NCI-H1930 (cell line): ENCODE results near the gene COLEC12.

Experiments used
- DNase-seq, 2 experiments: peaks; one replicate each; lab custom pipeline; 2025; lab: John Stamatoyannopoulos, UW

The COLEC12 gene

GRCh38 chr18:474416-474815 lies 26.1 kb downstream of the COLEC12 start:
- DNase-seq = no peak

GRCh38 chr18:473802-474201 lies 26.7 kb downstream of the COLEC12 start:
- no peak for DNase-seq

DNA sequence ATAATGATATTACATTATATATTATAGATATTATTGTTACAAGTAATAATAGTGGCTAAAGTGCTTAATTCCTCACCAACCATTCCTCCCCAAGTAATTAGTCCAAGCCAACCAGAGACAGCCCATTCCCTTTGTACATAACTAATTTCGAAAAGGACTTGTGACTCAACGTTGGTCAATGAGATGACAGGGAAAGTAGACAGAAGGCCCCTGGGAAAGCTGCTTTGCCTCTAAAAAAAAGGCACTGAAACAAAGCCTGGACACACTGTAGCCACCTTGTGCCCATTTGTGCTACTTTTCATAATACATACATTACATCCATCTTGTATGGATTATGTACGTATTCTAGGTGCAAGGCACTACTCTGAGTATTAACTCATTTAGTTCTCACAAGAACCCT lies 28.8 kb downstream of the COLEC12 start:
- no peak for DNase-seq

DNA sequence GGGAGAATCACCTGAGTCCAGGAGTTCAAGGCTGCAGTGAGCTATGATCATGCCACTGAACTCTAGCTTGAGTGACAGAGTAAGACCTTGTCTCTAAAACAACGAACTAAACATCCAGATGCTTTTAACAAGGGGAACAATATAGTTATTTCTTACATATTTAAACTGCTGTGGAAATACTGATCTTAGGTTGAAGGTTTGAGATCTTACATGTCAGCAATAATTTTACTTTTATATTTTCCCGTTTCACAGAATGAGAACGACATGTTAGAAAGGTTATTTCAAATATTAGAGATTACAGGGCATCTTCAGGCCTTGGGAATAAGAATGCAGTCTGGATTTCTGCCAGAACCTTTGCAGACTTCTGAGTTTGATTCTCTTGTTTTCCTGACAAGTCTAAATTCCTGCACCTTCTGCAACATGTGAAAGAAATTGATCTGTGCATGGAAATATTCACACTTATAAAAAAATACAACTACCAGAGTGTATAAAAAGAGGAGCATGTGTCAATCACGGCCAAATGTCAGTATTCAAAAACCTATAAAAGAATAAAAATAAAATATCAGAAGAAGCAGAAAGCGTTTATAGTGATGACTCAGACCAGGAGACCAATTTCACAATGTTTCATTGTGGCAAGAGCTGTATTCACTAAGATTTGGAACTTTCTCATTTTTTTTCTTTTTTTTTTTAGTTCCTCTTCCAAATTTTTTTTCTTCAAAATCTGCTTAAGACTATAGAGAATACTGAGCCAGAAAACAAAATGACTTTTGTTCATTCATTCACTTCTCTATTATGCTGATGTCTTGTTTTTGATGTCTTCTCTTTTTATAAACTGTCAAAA lies 29.6 kb downstream of the COLEC12 start:
- no peak for DNase-seq

DNA sequence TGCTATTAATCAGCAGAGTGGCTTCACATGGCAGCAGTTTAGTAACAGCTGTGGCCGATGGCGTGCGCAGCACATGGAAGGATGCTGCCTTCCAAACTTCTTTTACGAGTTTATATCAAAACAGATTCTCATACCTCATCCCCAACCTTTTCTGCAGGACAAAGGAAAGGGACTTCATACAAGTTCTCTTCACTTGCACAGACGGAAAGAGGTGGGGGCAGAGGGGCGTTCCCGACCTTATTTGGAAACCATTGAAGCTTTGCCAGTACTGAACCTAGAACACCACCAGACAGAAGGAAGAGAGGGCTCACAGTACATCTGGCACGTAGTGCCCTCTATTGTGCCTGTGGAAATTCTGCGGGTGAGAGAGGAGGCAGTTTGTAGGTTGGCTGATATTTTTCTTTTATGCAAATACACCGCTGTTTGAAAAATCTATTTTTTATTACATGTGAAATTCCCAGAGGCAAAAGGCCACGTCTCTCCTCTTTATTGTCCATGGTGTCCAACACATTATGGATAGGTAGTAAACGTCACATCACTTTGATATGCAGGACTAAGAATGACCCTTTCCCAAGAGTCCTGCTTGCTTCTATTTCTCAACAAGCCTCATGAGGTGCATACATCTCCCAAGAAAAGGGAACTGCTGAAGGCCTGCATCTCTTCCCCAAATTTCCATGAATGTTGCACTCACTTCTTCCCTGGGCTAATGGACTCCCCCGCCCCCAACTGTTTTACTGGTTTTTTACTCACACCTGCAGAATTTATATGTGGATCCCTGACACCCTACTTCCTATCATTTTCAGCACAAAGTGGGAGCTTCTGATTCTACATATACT lies 31.3 kb downstream of the COLEC12 start:
- DNase-seq = no peak

GRCh38 chr18:463827-464541 lies 36.5 kb downstream of the COLEC12 start:
- no peak for DNase-seq

DNA sequence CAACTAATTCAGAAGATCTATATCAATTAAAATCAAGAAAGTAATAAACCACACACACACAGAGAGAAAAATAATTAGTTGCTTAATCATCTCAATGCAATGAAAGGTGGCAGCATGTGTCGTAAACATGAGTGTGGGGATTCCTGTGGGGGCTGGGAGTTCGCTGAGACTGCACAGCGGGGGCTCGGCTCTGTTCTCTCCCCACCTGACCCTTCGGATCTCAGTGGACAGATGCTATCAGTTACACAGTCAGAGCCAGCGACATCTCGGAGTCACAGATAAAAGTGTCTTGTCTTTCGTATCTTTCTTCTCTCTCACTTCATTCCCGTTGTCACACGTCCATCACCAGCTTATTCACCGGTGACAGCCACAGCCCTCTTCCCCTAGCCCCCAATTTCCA lies 37.1 kb downstream of the COLEC12 start:
- DNase-seq = no peak

GRCh38 chr18:461762-462161 lies 38.7 kb downstream of the COLEC12 start:
- no peak for DNase-seq

- DNase-seq = no peak
Observed at GRCh38 chr18:460791-461190, 39.7 kb downstream of the COLEC12 start.

DNA sequence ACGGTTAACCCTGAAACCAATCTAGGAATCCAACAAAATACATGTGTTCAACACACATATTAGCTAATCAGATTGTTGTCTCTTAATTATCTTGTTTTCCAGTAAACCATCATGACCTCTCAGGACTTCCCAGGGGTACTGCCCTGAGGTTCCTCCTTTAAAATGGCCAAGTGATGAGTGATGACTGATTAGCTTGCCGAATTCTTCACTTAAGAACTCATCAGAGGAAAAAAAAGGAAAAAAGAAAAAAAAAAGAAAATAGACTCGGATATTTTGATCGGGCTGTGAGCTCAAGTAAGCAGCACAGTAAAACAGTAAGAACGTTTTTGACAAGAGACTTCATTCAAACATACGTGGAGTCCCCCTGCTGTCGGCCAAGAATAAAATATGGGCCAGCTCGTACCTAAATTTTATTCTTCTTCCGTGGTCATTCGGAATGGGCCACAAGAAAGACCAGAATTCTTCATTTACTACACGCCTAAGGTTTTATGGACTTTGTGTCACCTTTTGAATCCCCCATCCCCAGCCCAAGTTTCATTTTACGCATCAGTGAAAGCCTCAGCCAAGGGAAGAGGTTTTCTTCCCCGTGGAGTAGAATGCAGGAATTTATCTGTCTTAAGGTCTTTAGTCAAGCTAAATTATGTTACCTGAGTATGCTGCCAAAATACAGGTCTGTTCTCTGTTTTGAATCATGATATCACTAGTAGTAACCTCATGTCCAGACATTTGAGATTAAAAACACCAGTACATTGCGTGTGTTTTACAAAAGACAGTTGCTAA lies 40.5 kb downstream of the COLEC12 start:
- no peak for DNase-seq

DNA sequence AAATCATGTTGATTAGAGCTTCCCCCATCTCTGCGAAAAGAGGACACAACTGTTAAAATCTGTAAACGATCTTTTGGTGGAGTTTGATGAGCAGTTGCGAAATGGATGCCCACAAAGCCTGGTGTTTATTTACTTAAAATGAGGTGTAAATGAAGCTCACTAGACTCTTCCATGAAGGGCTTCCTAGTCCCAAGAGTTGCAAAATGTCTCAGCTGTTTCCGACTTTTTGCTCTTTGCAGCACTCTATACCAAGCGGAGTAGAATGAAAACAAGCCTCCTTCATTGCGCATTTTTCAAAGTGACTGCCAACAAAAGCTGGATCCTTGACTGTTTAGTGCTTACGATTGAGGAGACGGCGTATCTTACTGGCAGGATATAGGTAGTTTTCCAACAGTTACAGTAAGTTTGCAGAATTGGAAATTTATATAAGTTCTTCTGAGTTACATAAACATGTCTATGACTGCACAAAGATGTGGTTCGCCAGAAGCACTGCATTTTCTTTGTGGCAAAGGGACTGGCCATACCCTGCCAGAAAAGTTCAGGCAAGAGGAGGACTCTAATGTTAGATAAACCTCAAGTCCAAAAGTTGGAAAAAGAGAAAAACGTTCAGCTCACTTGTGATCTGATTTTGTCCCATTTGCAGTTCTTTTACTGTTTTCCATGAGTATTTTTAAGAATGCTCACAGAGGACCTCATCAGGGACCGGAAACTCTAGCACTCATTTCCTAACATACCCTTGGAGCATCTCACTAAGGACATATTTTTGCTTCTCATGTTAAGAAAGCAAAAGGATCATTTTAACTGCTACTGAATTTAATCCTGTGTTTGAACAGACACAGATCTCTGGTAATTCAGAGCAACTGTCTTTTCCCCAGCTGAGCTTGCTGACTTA lies 42.7 kb downstream of the COLEC12 start:
- no peak for DNase-seq

- no peak for DNase-seq
Observed at GRCh38 chr18:457140-457519, 43.4 kb downstream of the COLEC12 start.

DNA sequence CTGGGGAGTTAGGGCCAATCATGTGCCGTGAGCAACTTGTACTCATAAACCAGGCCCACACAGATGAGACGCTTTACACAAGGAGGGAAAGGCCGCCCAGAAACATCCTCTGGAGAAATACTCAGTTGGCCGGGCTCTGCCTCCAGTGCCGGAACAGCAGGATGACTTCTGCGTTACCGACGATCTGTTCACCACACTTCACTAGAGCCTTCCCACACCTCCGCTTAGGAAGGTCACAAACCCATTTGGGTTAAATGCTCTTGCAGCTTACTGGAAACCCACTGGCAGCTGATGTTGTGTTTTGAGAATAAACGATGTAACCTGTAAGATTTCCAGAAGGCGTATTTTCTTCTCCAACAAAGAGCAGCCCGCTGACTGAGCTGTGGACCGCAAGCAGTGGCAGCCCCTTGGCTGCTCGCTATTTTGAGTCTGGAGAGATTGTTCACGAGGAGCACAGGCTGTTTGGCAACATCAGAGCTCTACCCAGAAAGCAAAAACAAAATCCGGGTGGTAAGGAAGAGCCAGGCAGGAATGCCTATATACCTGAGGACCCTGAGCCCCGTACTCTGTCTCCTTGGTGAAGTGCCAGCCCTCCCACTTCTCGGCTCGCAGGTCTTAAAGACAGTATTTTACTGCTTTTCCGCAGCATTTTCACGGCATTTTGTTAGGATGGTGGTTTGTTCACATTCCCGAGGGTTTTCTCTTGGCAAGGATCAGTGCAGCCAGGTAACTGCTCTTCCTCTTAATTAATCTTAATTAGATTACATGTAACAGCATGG lies 44.0 kb downstream of the COLEC12 start:
- DNase-seq = no peak

DNA sequence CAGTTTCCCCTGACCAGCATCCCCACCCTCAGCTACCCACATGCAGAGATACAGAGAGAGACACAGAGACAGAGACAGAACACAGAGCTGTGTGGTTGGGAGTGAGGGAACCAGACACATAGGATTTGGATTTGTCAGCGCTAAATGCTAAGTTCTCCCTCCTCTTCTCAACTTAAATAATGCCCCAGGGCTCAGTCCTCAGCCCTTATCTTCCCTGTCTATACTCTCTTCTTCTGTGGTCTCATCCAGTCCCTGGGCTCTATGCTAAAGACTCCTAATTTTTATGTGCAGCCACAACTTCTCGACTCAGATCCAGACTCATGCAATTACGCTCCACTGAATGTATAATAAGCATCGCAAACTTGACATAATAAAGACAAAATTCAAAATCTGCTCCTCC lies 47.1 kb downstream of the COLEC12 start:
- no peak for DNase-seq

DNA sequence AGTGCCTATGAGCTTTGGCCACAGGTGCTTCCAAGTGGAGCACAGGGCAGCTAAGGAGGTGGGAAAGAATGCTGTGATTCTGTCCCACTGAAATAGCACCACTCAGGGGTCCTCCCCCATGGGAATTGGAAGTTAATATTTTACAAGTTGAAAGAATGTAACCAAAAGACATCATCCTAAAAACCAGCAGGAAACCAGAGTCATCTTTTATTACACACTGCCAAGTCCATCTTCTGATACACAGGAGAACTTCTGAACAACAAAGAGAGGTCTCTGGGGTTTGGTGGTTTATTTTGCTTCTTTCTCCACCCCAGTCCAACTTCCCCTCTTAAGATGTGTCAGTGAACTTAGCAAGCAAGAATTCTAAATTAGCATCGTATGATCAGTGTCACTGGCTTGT lies 47.7 kb downstream of the COLEC12 start:
- DNase-seq = no peak

DNA sequence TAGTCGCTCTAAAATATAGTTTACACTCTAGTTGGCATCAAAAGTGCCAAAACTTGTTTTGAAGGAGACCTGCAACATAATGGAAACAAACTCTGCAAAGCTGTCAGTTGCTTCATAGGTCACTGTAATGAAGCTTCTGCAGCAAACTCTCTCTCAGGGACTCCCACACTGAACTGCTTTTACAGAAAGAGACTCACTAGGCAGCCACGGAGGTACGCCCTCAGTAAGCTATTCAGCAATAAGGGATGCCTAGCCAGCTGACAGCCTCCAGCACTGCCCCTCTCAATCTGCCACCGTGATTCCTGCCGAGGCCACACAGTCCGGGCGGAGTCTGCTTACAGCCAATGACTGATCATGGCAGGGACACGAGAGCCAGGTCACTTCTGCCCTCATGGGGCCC lies 51.1 kb downstream of the COLEC12 start:
- DNase-seq = no peak

DNA sequence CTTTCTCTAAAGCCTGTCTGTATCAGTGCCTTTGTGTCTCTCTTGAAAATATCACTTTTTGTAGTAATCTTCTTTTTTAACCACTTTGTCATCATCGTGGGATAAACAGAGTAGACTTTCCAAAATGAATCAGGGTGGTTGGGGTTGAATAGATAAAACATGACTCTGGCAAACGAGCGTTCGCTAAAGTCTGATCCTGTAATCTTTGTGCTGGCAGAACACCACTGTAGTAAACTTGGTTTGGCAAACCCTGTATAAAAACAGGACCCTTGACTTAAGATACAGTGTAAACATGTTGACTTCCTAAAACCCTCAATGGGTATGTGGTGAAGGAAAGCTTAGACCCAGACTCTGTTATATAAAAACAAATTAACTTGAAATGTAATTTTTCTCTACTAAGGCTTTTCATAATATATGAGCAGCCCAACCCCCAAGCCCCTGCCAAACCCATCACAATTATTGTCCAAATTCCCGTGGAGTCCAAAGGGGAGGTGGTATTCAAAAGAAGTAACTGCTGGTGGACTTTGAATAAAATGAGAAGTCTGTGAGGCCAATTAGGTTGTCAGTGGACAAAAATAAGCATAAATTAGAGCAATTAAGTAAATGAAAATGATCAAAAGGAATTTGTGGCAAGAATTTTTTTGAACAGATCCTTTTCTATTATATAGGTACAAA lies 52.2 kb downstream of the COLEC12 start:
- no peak for DNase-seq

DNA sequence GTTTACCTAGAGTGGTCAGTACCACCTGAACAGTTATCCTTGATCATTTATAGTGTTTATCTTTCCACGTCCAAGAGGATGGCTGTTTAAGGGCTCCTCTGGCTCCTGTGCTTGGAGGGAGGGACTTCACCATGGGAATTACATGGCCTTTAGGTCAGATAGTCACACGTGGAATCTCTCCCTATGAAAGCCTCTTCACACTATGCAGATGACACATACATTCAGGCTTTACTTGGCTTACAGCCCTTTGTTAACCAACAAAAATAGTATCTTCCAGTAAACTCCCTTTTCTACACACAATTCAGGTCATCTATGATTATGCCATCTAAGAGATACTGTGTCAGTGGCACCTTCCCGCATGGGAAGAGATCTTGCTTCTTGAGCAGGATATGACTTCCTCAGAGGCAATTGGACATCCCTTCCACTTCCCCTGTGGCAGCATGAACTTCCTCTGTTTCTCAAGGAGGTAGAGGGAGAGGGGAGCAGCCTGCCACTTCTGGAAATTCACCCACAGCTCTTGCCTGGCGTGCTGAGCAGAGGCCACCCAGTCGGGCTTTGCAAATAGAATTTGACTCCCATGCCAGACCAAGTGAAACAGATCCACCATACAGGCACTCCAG lies 53.5 kb downstream of the COLEC12 start:
- DNase-seq = no peak

DNA sequence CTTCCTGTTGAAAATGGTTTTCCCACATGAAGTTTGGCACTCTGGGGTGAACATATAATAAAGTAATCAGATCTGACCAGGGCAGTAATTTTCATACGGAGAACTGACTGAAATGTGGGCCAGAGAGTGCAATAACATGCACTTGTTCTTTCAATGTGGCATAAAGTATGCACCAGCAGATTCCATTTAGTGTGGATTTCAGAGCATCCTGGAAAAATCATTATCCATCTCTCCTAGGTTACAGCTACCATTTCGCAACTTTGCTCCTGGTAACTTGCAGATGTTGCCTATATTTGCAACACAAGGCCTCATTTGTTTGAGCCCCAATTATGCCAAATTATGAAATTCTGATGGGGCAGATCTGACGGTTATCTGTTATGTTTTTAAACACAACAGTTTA lies 55.4 kb downstream of the COLEC12 start:
- DNase-seq = no peak
